H9 (cell line): Measurements from ENCODE around the gene CDK10. TPM values are rescaled to one million over a fixed set of nuclear protein-coding genes. Genes with fewer than 3 reads are reported as not detected.

Source experiments
- DNase-seq: peaks from one replicate; pipeline ENCODE4 v3.0.0-alpha.2; 2017
- H2AFZ ChIP-seq: one replicate; pipeline ENCODE4 v1.6.1; 2013; ENCODE audit warnings: mild to moderate bottlenecking, low read length, control low read depth, moderate library complexity
- H2AK5ac ChIP-seq: 2 replicates; pipeline ENCODE4 v1.6.1; 2013; ENCODE audit warnings: low read length, control low read depth, mixed read lengths; ENCODE audit not compliant: insufficient read length
- H2BK120ac ChIP-seq: one replicate; pipeline ENCODE4 v1.6.1; 2013; ENCODE audit warnings: low read depth, mild to moderate bottlenecking, low read length, control low read depth, inconsistent platforms; ENCODE audit not compliant: poor library complexity, severe bottlenecking
- H2BK12ac ChIP-seq: 2 replicates; pipeline ENCODE4 v1.6.1; 2013; ENCODE audit warnings: low read length, control low read depth, mixed read lengths, low read depth; ENCODE audit not compliant: insufficient read length
- H2BK15ac ChIP-seq: 2 replicates; pipeline ENCODE4 v1.6.1; 2013; ENCODE audit warnings: low read depth, low read length, control low read depth
- H2BK20ac ChIP-seq: one replicate; pipeline ENCODE4 v1.6.1; 2013; ENCODE audit warnings: low read depth, mild to moderate bottlenecking, low read length, control low read depth, inconsistent platforms; ENCODE audit not compliant: poor library complexity, severe bottlenecking
- H2BK5ac ChIP-seq: 2 replicates; pipeline ENCODE4 v1.6.1; 2013; ENCODE audit warnings: low read length, control low read depth, mixed read lengths; ENCODE audit not compliant: insufficient read length
- H3K14ac ChIP-seq: 2 replicates; pipeline ENCODE4 v1.6.1; 2013; ENCODE audit warnings: low read length, control low read depth; ENCODE audit not compliant: insufficient read depth
- H3K18ac ChIP-seq: 2 replicates; pipeline ENCODE4 v1.6.1; 2013; ENCODE audit warnings: low read depth, mild to moderate bottlenecking, mixed read lengths, low read length, control low read depth; ENCODE audit not compliant: insufficient read length
- H3K23ac ChIP-seq: 2 replicates; pipeline ENCODE4 v1.6.1; 2013; ENCODE audit warnings: low read length, control low read depth, mixed read lengths, low read depth; ENCODE audit not compliant: insufficient read length
- H3K23me2 ChIP-seq: 2 replicates; pipeline ENCODE4 v1.6.1; 2013; ENCODE audit warnings: low read depth, mild to moderate bottlenecking, mixed read lengths, low read length, control low read depth; ENCODE audit not compliant: insufficient read length, poor library complexity, severe bottlenecking
- H3K27ac ChIP-seq: 2 replicates; pipeline ENCODE4 v1.5.1; 2013; ENCODE audit warnings: low read length, control low read depth, mixed read lengths, low read depth; ENCODE audit not compliant: insufficient read length
- H3K27me3 ChIP-seq: 2 replicates; pipeline ENCODE4 v1.6.1; 2013; ENCODE audit warnings: low read length, control low read depth, inconsistent platforms; ENCODE audit not compliant: insufficient read depth
- H3K4ac ChIP-seq: 2 replicates; pipeline ENCODE4 v1.6.1; 2013; ENCODE audit warnings: low read depth, mild to moderate bottlenecking, control low read depth, inconsistent platforms, low read length, moderate library complexity
- H3K4me1 ChIP-seq: 2 replicates; pipeline ENCODE4 v1.6.1; 2013; ENCODE audit warnings: low read length, control low read depth, inconsistent platforms; ENCODE audit not compliant: insufficient read depth
- H3K4me2 ChIP-seq: 2 replicates; pipeline ENCODE4 v1.6.1; 2013; ENCODE audit warnings: low read length, control low read depth, mixed read lengths; ENCODE audit not compliant: insufficient read length, insufficient read depth
- H3K56ac ChIP-seq: 2 replicates; pipeline ENCODE4 v1.6.1; 2013; ENCODE audit warnings: low read depth, mild to moderate bottlenecking, mixed read lengths, low read length, control low read depth; ENCODE audit not compliant: insufficient read length
- H3K79me1 ChIP-seq: 2 replicates; pipeline ENCODE4 v1.6.1; 2013; ENCODE audit warnings: low read depth, mild to moderate bottlenecking, moderate library complexity, low read length, control low read depth, inconsistent platforms; ENCODE audit not compliant: insufficient read depth, poor library complexity, severe bottlenecking
- H3K79me2 ChIP-seq: 2 replicates; pipeline ENCODE4 v1.6.1; 2013; ENCODE audit warnings: low read length, control low read depth, inconsistent platforms; ENCODE audit not compliant: insufficient read depth
- H3K9ac ChIP-seq: 2 replicates; pipeline ENCODE4 v1.6.1; 2013; ENCODE audit warnings: low read length, control low read depth, mixed read lengths; ENCODE audit not compliant: insufficient read length; ENCODE audit errors: extremely low read depth
- H3K9me3 ChIP-seq: one replicate; pipeline ENCODE4 v1.6.1; 2013; ENCODE audit warnings: low read depth, low read length, inconsistent platforms; ENCODE audit not compliant: control insufficient read depth
- H3T11ph ChIP-seq: one replicate; pipeline ENCODE4 v1.6.1; 2013; ENCODE audit warnings: mild to moderate bottlenecking, low read length, control low read depth, inconsistent platforms
- H4K20me1 ChIP-seq: one replicate; pipeline ENCODE4 v1.6.1; 2013; ENCODE audit not compliant: control insufficient read depth, insufficient read length, insufficient read depth
- H4K5ac ChIP-seq: 2 replicates; pipeline ENCODE4 v1.6.1; 2013; ENCODE audit warnings: low read depth, mild to moderate bottlenecking, mixed read lengths, low read length, control low read depth; ENCODE audit not compliant: insufficient read length
- H4K8ac ChIP-seq: replicated peaks from 2 replicates; pipeline ENCODE4 v1.6.1; 2013; ENCODE audit warnings: low read length, control low read depth, mixed read lengths, low read depth; ENCODE audit not compliant: insufficient read length
- H4K91ac ChIP-seq: 2 replicates; pipeline ENCODE4 v1.6.1; 2013; ENCODE audit warnings: low read depth, mild to moderate bottlenecking, moderate library complexity, mixed read lengths, low read length, control low read depth; ENCODE audit not compliant: insufficient read length
- H3K27ac Mint-ChIP-seq, 3 experiments: 2 replicates in 2 of 3; 3 replicates in 1 of 3; pipeline ENCODE4 v1.8.0; 2020 to 2021; ENCODE audit warnings: mixed read lengths in 3 of 3, mild to moderate bottlenecking in 1 of 3, moderate library complexity in 1 of 3
- H3K27me3 Mint-ChIP-seq: 2 replicates; pipeline ENCODE4 v1.8.0; 2021; ENCODE audit warnings: low read depth, mild to moderate bottlenecking, moderate library complexity, mixed read lengths
- H3K36me3 Mint-ChIP-seq, 3 experiments: 2 replicates in 2 of 3; 3 replicates in 1 of 3; pipeline ENCODE4 v1.8.0; 2020 to 2021; ENCODE audit warnings: low read depth in 3 of 3, mixed read lengths in 3 of 3; ENCODE audit not compliant: insufficient read depth in 1 of 3
- H3K4me1 Mint-ChIP-seq, 2 experiments: 2 replicates each; pipeline ENCODE4 v1.8.0; 2020; ENCODE audit warnings: mixed read lengths in 2 of 2
- H3K4me3 Mint-ChIP-seq, 2 experiments: 2 replicates in 1 of 2; 3 replicates in 1 of 2; pipeline ENCODE4 v1.8.0; 2020 to 2021; ENCODE audit warnings: mild to moderate bottlenecking in 2 of 2, mixed read lengths in 2 of 2, moderate library complexity in 1 of 2
- H3K9me3 Mint-ChIP-seq, 2 experiments: 2 replicates in 1 of 2; 3 replicates in 1 of 2; pipeline ENCODE4 v1.8.0; 2020; ENCODE audit warnings: mild to moderate bottlenecking in 2 of 2, mixed read lengths in 2 of 2, moderate library complexity in 1 of 2
- CTCF ChIP-seq: fragments of 200-600 bp; sonication (generic); conservative IDR thresholded peaks from 3 replicates; pipeline ENCODE4 v1.8.0; 2021; ENCODE audit warnings: antibody characterized with exemption, mild to moderate bottlenecking
- WGBS: extraction: QIAGEN DNeasy Blood & Tissue Kit; methylation state at CpG from one replicate; pipeline ENCODE4 v1.1.7; 2013; ENCODE audit warnings: missing lambda C conversion rate, low lambda C conversion rate, mixed read lengths; ENCODE audit not compliant: insufficient read length; ENCODE audit errors: extremely low coverage; 5-methylcytosine and 5-hydroxymethylcytosine counted together
- total RNA-seq: library from RNA; stranded (reverse); gene quantifications from 2 replicates; pipeline ENCODE4 v1.2.1, GENCODE V29; 2021

Gene CDK10
- total RNA-seq, 1 experiment from 2014 or later: 77.1 TPM

GRCh38 chr16:89729863-89730593 is 43.5 kb downstream of the CDK10 start:
- Histone ChIP-seq H3K56ac (no peak overlapping the region), H3K23me2 (no peaks in the 10 kb centered on the region), H4K20me1 (no peaks in the 10 kb centered on the region), H3K4me1 (no peaks in the 10 kb centered on the region), H2BK120ac (no peak overlapping the region), H3K18ac (no peak overlapping the region), H2BK5ac (no peak overlapping the region), H2AFZ (no peak overlapping the region), H2AK5ac (no peak overlapping the region), H3T11ph (no peak overlapping the region), H3K9me3 (no peaks in the 10 kb centered on the region), H3K27me3 (no peaks in the 10 kb centered on the region), H2BK12ac (no peak overlapping the region), H3K27ac (no peak overlapping the region), H3K4me2 (no peak overlapping the region), H4K91ac (no peak overlapping the region), H3K79me1 (no peaks in the 10 kb centered on the region), H4K5ac (no peak overlapping the region), H3K79me2 (no peaks in the 10 kb centered on the region), H3K9ac (no peak overlapping the region), H3K23ac (no peak overlapping the region), H3K4ac (no peak overlapping the region), H4K8ac (no peak overlapping the region), H3K14ac (no peak overlapping the region), H2BK20ac (no peak overlapping the region), H2BK15ac (no peak overlapping the region)
- H3K9me3 Mint-ChIP-seq: no peaks in the 10 kb centered on the region; a peak in 1 of 5 replicates
- peaks cover 24 to 64% (median 61%) of the 10 kb centered on the region in 3 experiments; a peak in 6 of 7 replicates for H3K36me3 Mint-ChIP-seq
- no CpG with 5 or more reads among the region's 14 CpGs for WGBS
- peaks cover 9 to 24% of the 10 kb centered on the region in 2 experiments for H3K4me1 Mint-ChIP-seq
- H3K27me3 Mint-ChIP-seq: peaks cover 2% of the 10 kb centered on the region
- H3K27ac Mint-ChIP-seq: peak overlapping the region in 2 of 3 experiments; percentile 74 to 81; a peak in 4 of 7 replicates
- TF ChIP-seq CTCF: no peak
- no peak for DNase-seq
- no peak overlapping the region; a peak in 1 of 5 replicates for H3K4me3 Mint-ChIP-seq
